Vagina (tissue), 2 donors: ENCODE data around the gene NKX1-2.

Experiments used
- CTCF ChIP-seq, 3 experiments: fragments of 450-650 bp in 2 of 3; fragments of 200-600 bp in 1 of 3; sonication (generic) in 1 of 3; IDR thresholded peaks; one replicate each; pipeline ENCODE4 v1.5.1; 2017 to 2019; ENCODE audit warnings: antibody characterized with exemption in 3 of 3, mild to moderate bottlenecking in 2 of 3, moderate library complexity in 2 of 3
- POLR2A ChIP-seq, 2 donors: fragments of 450-650 bp; IDR thresholded peaks; one replicate each; pipeline ENCODE4 v1.6.1; 2017; ENCODE audit warnings: antibody characterized with exemption in 2 of 2, mild to moderate bottlenecking in 2 of 2, moderate library complexity in 2 of 2
- POLR2AphosphoS5 ChIP-seq, 2 donors: sonication (generic); formaldehyde crosslinking; IDR thresholded peaks; one replicate each; pipeline ENCODE4 v1.9.0; 2017; ENCODE audit warnings: antibody characterized with exemption in 2 of 2, mild to moderate bottlenecking in 2 of 2, low read depth in 1 of 2; ENCODE audit not compliant: insufficient read depth in 1 of 2

DNA sequence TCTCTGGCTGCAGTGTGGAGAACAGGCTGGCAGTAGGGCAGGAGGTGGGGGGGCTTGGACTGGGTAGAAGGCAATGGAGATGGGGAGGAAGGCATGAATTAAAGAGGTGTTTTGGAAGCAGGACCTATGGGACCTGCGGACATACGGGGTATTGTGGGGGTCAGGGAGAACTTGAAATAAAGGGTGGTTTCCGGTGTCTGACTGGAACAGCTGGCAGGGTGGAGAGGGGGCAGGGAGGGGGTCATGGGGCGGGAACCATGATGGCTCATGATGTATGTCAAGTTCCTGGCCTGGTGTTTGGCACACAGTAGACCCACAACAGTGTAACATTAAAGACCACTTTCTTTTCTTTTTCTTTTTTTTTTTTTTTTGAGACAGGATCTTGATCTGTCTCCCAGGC, 17.3 kb upstream of the NKX1-2 start:
- TF ChIP-seq CTCF (IDR thresholded peaks at IDR 0.05) (no peak), POLR2AphosphoS5 (IDR thresholded peaks at IDR 0.05; ENCODE audit: insufficient read depth in 1 of 2, low read depth in 1 of 2) (no peak), POLR2A (IDR thresholded peaks at IDR 0.05) (no peak)
